IMR-90 (cell line): ENCODE data around the gene HSPA1A.
"Not testable (repeated sequence)": the region's sequence is repeated elsewhere in the genome, so short reads cannot be mapped to it uniquely, and the experiment has no call there.

Experiments used
- CEBPB ChIP-seq: IDR thresholded peaks from 2 replicates; pipeline ENCODE4 v1.6.1; 2012; ENCODE audit warnings: low read depth, low read length, improper control_type of control experiment
- FOS ChIP-seq: fragments of 150-350 bp; IDR thresholded peaks from 2 replicates; pipeline ENCODE4 v1.6.1; 2016; ENCODE audit warnings: low read depth, low read length
- NFE2L2 ChIP-seq: fragments of 150-350 bp; IDR thresholded peaks from 2 replicates; pipeline ENCODE4 v1.6.1; 2016; ENCODE audit warnings: low read depth, mild to moderate bottlenecking, low read length
- POLR2A ChIP-seq: IDR thresholded peaks from 2 replicates; pipeline ENCODE4 v1.6.1; 2012; ENCODE audit warnings: mild to moderate bottlenecking, low read depth, low read length
- RAD21 ChIP-seq: IDR thresholded peaks from 2 replicates; pipeline ENCODE4 v1.6.1; 2012; ENCODE audit warnings: low read length, improper control_type of control experiment
- RCOR1 ChIP-seq: IDR thresholded peaks from 2 replicates; pipeline ENCODE4 v1.6.1; 2012; ENCODE audit warnings: mild to moderate bottlenecking, low read length, improper control_type of control experiment; ENCODE audit not compliant: insufficient replicate concordance
- SMC3 ChIP-seq: fragments of 150-350 bp; IDR thresholded peaks from 2 replicates; pipeline ENCODE4 v1.6.1; 2016; ENCODE audit warnings: low read depth, mild to moderate bottlenecking, antibody characterized with exemption, low read length, moderate library complexity
- TF ChIP-seq, protein P1 (sequence below): conservative IDR thresholded peaks from 2 replicates; pipeline ENCODE4 v1.5.1; 2012; ENCODE audit warnings: mild to moderate bottlenecking, low read depth, low read length, improper control_type of control experiment
- TF ChIP-seq, protein P2 (sequence below): fragments of 150-350 bp; IDR thresholded peaks from 2 replicates; pipeline ENCODE4 v1.6.1; 2017; ENCODE audit warnings: mild to moderate bottlenecking, antibody characterized with exemption, low read length, low read depth

DNA sequence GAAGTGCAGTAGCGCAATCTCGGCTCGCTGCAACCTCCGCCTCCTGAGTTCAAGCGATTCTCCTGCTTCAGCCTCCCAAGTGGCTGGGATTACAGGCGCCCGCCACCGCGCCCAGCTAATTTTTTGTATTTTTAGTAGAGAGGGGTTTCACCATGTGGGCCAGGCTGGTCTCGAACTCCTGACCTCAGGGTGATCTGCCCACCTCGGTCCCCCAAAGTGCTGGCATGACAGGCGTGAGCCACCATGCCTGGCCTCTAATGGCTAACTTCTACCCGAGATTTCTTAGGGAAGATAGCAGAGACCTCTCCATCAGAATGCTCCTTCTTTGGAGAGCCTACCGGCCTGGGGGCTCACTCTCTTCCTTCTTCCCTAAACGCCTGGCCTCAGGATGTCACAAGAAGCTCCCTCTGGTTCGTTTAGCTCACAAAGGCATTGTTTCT, 48.8 kb downstream of the HSPA1A start:
- TF ChIP-seq, protein P1, sequence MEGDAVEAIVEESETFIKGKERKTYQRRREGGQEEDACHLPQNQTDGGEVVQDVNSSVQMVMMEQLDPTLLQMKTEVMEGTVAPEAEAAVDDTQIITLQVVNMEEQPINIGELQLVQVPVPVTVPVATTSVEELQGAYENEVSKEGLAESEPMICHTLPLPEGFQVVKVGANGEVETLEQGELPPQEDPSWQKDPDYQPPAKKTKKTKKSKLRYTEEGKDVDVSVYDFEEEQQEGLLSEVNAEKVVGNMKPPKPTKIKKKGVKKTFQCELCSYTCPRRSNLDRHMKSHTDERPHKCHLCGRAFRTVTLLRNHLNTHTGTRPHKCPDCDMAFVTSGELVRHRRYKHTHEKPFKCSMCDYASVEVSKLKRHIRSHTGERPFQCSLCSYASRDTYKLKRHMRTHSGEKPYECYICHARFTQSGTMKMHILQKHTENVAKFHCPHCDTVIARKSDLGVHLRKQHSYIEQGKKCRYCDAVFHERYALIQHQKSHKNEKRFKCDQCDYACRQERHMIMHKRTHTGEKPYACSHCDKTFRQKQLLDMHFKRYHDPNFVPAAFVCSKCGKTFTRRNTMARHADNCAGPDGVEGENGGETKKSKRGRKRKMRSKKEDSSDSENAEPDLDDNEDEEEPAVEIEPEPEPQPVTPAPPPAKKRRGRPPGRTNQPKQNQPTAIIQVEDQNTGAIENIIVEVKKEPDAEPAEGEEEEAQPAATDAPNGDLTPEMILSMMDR: not testable (repeated sequence)
- TF ChIP-seq RCOR1, RAD21, POLR2A, NFE2L2, CEBPB, SMC3, FOS: not testable (repeated sequence)
- TF ChIP-seq, protein P2, sequence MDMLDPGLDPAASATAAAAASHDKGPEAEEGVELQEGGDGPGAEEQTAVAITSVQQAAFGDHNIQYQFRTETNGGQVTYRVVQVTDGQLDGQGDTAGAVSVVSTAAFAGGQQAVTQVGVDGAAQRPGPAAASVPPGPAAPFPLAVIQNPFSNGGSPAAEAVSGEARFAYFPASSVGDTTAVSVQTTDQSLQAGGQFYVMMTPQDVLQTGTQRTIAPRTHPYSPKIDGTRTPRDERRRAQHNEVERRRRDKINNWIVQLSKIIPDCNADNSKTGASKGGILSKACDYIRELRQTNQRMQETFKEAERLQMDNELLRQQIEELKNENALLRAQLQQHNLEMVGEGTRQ: not testable (repeated sequence)
